B cell (primary cell): ENCODE results near the gene THRB. TPM values are rescaled to one million over a fixed set of nuclear protein-coding genes. Genes with fewer than 3 reads are reported as not detected.

Experiments
- ATAC-seq: fragments of 200-7000 bp; cut with Tn5 transposase; one replicate; pipeline ENCODE4 v1.10.0; 2021; ENCODE audit warnings: low read depth, mild to moderate bottlenecking, moderate number of reproducible peaks, moderate library complexity
- CTCF ChIA-PET: fragments of 350-600 bp; sonication (Branson Sonifier 250); formaldehyde crosslinking; loops from one replicate; lab custom pipeline; 2021; ENCODE audit warnings: antibody characterized with exemption, inconsistent platforms; lab: Charles Lee
- POLR2A ChIA-PET: fragments of 350-600 bp; sonication (Branson Sonifier 250); formaldehyde crosslinking; loops from one replicate; lab custom pipeline; 2021; ENCODE audit warnings: antibody characterized with exemption; lab: Charles Lee
- DNase-seq: peaks from one replicate; pipeline ENCODE4 v3.0.0; 2013
- H2AFZ ChIP-seq: 2 replicates; pipeline ENCODE4 v1.6.1; 2012; ENCODE audit warnings: mild to moderate bottlenecking, low read depth, low read length; ENCODE audit not compliant: insufficient read depth, poor library complexity, severe bottlenecking
- H3K27ac ChIP-seq, 2 donors: 1 replicate in 1 of 2; 2 replicates in 1 of 2; pipeline ENCODE4 v1.5.1; 2012 to 2013; ENCODE audit warnings: low read length in 2 of 2, mild to moderate bottlenecking in 2 of 2, moderate library complexity in 1 of 2
- H3K27me3 ChIP-seq, 4 experiments: fragments of 200-600 bp in 1 of 4; sonication (generic) in 1 of 4; replicated peaks in 1 of 4; 1 replicate in 2 of 4; 2 replicates in 2 of 4; pipeline versions ENCODE4 v1.6.1 to v1.7.0; 2013 to 2016; ENCODE audit warnings: low read length in 3 of 4, mild to moderate bottlenecking in 2 of 4, mixed read lengths in 1 of 4, moderate library complexity in 1 of 4; ENCODE audit not compliant: insufficient read depth in 4 of 4, control insufficient read depth in 3 of 4; ENCODE audit errors: control extremely low read depth in 1 of 4
- H3K36me3 ChIP-seq, 2 experiments: replicated peaks in 1 of 2; 1 replicate in 1 of 2; 2 replicates in 1 of 2; pipeline versions ENCODE4 v1.6.1 to v1.7.1; 2013; ENCODE audit warnings: low read length in 1 of 2; ENCODE audit not compliant: insufficient read depth in 2 of 2, control insufficient read depth in 1 of 2; ENCODE audit errors: control extremely low read depth in 1 of 2, extremely low read depth in 1 of 2
- H3K4me1 ChIP-seq, 2 donors: fragments of 200-600 bp in 1 of 2; sonication (generic) in 1 of 2; 1 replicate in 1 of 2; 2 replicates in 1 of 2; pipeline versions ENCODE4 v1.5.1 to v1.6.1; 2013 to 2017; ENCODE audit warnings: low read length in 2 of 2; ENCODE audit not compliant: control insufficient read depth in 2 of 2, insufficient read depth in 2 of 2
- H3K4me2 ChIP-seq: replicated peaks from 2 replicates; pipeline ENCODE3; 2012; ENCODE audit warnings: mild to moderate bottlenecking, low read depth, low read length; ENCODE audit not compliant: poor library complexity, severe bottlenecking
- H3K4me3 ChIP-seq, 5 experiments: fragments of 200-600 bp in 1 of 5; sonication (generic) in 1 of 5; 1 replicate in 3 of 5; 2 replicates in 2 of 5; pipeline versions ENCODE4 v1.5.1 to v1.7.0; 2011 to 2016; ENCODE audit warnings: low read length in 4 of 5, mild to moderate bottlenecking in 4 of 5, low read depth in 2 of 5, control low read depth in 1 of 5, moderate library complexity in 1 of 5; ENCODE audit not compliant: insufficient read depth in 1 of 5; ENCODE audit errors: control extremely low read depth in 1 of 5, extremely low read depth in 1 of 5
- H3K79me2 ChIP-seq: fragments of 200-600 bp; sonication (generic); one replicate; pipeline ENCODE4 v1.6.0; 2016; ENCODE audit warnings: low read length; ENCODE audit not compliant: control insufficient read depth, insufficient read depth
- H3K9ac ChIP-seq: fragments of 200-600 bp; sonication (generic); 2 replicates; pipeline ENCODE4 v1.6.1; 2017; ENCODE audit warnings: mild to moderate bottlenecking, low read length, moderate library complexity
- H3K9me3 ChIP-seq, 3 donors: one replicate each; pipeline versions ENCODE4 v1.6.1 to v1.7.1; 2013; ENCODE audit warnings: low read length in 2 of 3; ENCODE audit not compliant: control insufficient read depth in 2 of 3, insufficient read depth in 1 of 3; ENCODE audit errors: control extremely low read depth in 1 of 3
- H4K20me1 ChIP-seq: 2 replicates; pipeline ENCODE4 v1.6.0; 2012; ENCODE audit warnings: mild to moderate bottlenecking, low read length; ENCODE audit not compliant: insufficient read depth, control insufficient read depth, poor library complexity, severe bottlenecking
- H3K27ac Mint-ChIP-seq: one replicate; pipeline ENCODE4 v1.8.0; 2021; ENCODE audit warnings: mixed read lengths
- H3K27me3 Mint-ChIP-seq: one replicate; pipeline ENCODE4 v1.8.0; 2021; ENCODE audit warnings: mixed read lengths
- H3K4me1 Mint-ChIP-seq: one replicate; pipeline ENCODE4 v1.8.0; 2021; ENCODE audit warnings: mixed read lengths
- H3K4me3 Mint-ChIP-seq: one replicate; pipeline ENCODE4 v1.8.0; 2021; ENCODE audit warnings: mixed read lengths
- H3K9me3 Mint-ChIP-seq: one replicate; pipeline ENCODE4 v1.8.0; 2022; ENCODE audit warnings: mixed read lengths; ENCODE audit not compliant: insufficient read depth
- CTCF ChIP-seq: fragments of 200-600 bp; IDR thresholded peaks from one replicate; pipeline ENCODE4 v1.8.0; 2022; ENCODE audit warnings: antibody characterized with exemption, mild to moderate bottlenecking
- EZH2 ChIP-seq: IDR thresholded peaks from 2 replicates; pipeline ENCODE4 v1.6.1; 2012; ENCODE audit warnings: borderline replicate concordance, low read depth, mild to moderate bottlenecking, moderate library complexity, low read length; ENCODE audit not compliant: insufficient read depth, poor library complexity, severe bottlenecking
- WGBS: methylation state at CpG from one replicate; pipeline ENCODE4 v1.1.5; 2013; ENCODE audit warnings: missing lambda C conversion rate; ENCODE audit not compliant: insufficient coverage; 5-methylcytosine and 5-hydroxymethylcytosine counted together
- intact Hi-C: fragments of 100-400 bp; cut with micrococcal nuclease; formaldehyde crosslinking; loops from one replicate; pipeline ENCODE4 v1.10.0; 2022
- polyA plus RNA-seq: library from polyadenylated mRNA; depleted of rRNA; stranded (reverse); fragments of >200 nt; gene quantifications from 2 replicates; pipeline ENCODE4 v1.2.3, GENCODE V29; 2012
- total RNA-seq, 2 donors: library from RNA; stranded (reverse); fragments of 120-200 nt in 1 of 2; gene quantifications; 1 replicate in 1 of 2; 2 replicates in 1 of 2; pipeline versions ENCODE4 v1.2.3 to v1.2.4, GENCODE V29; 2013 to 2022

The THRB gene
- total and polyA plus RNA-seq, 2 donors (not counting 1 experiment from before 2014, with no cell fraction given): 0.86 to 1.8 TPM

- ATAC-seq (no peak), DNase-seq (no peak)
- H3K36me3 ChIP-seq: no peaks in the 10 kb centered on the region
- H3K27me3 ChIP-seq: no peaks in the 10 kb centered on the region
- H3K4me1 ChIP-seq: no peaks in the 10 kb centered on the region
- no peaks in the 10 kb centered on the region for H4K20me1 ChIP-seq
- Mint-ChIP-seq H3K4me3 (no peak overlapping the region), H3K27ac (no peak overlapping the region), H3K27me3 (no peaks in the 10 kb centered on the region), H3K4me1 (peaks cover 5% of the 10 kb centered on the region), H3K9me3 (no peaks in the 10 kb centered on the region)
- H2AFZ ChIP-seq: no peak overlapping the region
- no peaks in the 10 kb centered on the region for H3K79me2 ChIP-seq
- WGBS: no CpG with 5 or more reads among the region's 2 CpGs
- ChIA-PET POLR2A (no interaction called here), CTCF (no interaction called here)
- H3K4me3 ChIP-seq: no peak overlapping the region
- TF ChIP-seq CTCF (no peak), EZH2 (no peak)
- no peak overlapping the region for H3K27ac ChIP-seq
- H3K9ac ChIP-seq: no peak overlapping the region
- intact Hi-C loops: no loop called here
- H3K4me2 ChIP-seq: no peak overlapping the region
- H3K9me3 ChIP-seq: no peaks in the 10 kb centered on the region
Observed at GRCh38 chr3:24141548-24141947, 353.1 kb downstream of the THRB start.

- Histone ChIP-seq H3K4me3 (no peak overlapping the region), H3K9ac (no peak overlapping the region), H3K27me3 (no peaks in the 10 kb centered on the region), H4K20me1 (no peaks in the 10 kb centered on the region), H3K36me3 (no peaks in the 10 kb centered on the region), H3K27ac (no peak overlapping the region), H3K4me1 (no peaks in the 10 kb centered on the region), H2AFZ (no peak overlapping the region), H3K9me3 (no peaks in the 10 kb centered on the region), H3K79me2 (no peaks in the 10 kb centered on the region), H3K4me2 (no peak overlapping the region)
- POLR2A ChIA-PET: no interaction called here
- no peak overlapping the region for H3K4me3 Mint-ChIP-seq
- no peak for TF ChIP-seq CTCF
- no peak for TF ChIP-seq EZH2
- no peak overlapping the region for H3K27ac Mint-ChIP-seq
- CTCF ChIA-PET: interaction anchor here (0.8 kb wide), 1 partner anchor 21 kb away, joined by 3 read pairs; no protein-coding TSS in a partner anchor
- ATAC-seq (no peak), DNase-seq (no peak)
- intact Hi-C loops: no loop called here
- H3K9me3 Mint-ChIP-seq: no peaks in the 10 kb centered on the region
- H3K4me1 Mint-ChIP-seq: peaks cover 5% of the 10 kb centered on the region
- WGBS: no CpG with 5 or more reads among the region's 4 CpGs
- H3K27me3 Mint-ChIP-seq: no peaks in the 10 kb centered on the region
Observed at GRCh38 chr3:24139463-24140412, 354.9 kb downstream of the THRB start.
